GM18499 (cell line): Measurements from ENCODE around the gene ZFP36.
A peak's percentile ranks its signal among the peaks of the same experiment; 100 is the strongest.

Source experiments
- ATAC-seq: cut with Tn5 transposase; IDR thresholded peaks from one replicate; pipeline ENCODE4 v1.9.1; 2021; ENCODE audit warnings: moderate number of reproducible peaks; ENCODE audit not compliant: insufficient read depth, unreplicated experiment

ZFP36 gene

DNA sequence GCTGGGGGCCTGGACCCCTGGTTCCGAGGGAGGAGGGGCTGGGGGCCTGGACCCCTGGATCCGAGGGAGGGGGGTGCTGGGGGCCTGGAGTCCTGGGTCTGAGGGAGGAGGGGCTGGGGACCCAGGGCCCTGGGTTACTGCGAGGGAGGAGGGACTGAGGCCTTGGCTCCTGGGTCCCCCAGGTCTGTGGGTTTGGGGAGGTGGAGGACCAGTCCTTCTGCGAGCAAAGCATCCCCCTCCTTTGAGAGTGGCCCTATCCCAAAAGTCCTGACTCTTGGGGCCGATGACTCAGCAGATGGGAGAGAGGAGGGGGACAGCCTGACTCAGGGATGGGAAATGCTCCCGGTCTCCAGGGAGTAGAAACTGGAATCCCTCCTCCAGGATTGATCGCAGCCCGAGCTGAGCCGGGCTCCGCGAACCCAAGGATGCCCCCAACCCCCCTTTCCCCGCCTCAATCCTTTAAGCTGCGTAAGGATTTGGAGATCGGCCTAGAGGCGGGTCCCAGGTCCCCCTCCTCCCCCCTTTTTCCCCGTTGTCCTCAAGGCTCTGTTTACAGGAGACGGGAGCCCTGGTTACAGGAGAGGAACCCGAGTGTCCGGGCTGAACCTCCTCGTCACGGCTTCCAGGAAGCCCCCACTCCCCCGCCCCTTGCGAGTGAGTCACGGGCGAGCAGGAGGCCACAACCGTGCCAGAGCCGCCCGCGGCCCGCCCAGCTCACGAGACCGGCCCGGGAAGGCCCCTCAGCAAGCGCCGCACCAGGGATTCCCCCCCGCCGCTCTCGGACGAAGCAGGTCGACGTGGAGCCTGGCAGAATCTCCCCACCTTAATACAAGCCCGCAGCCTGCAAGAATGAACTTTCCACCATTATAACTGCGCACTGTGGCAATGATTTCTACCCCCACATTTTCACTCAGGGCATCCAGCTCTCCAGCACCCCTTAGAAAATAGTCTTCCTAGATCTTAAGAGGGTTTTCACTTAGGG, 3.0 kb upstream of the ZFP36 start:
- no peak for ATAC-seq

DNA sequence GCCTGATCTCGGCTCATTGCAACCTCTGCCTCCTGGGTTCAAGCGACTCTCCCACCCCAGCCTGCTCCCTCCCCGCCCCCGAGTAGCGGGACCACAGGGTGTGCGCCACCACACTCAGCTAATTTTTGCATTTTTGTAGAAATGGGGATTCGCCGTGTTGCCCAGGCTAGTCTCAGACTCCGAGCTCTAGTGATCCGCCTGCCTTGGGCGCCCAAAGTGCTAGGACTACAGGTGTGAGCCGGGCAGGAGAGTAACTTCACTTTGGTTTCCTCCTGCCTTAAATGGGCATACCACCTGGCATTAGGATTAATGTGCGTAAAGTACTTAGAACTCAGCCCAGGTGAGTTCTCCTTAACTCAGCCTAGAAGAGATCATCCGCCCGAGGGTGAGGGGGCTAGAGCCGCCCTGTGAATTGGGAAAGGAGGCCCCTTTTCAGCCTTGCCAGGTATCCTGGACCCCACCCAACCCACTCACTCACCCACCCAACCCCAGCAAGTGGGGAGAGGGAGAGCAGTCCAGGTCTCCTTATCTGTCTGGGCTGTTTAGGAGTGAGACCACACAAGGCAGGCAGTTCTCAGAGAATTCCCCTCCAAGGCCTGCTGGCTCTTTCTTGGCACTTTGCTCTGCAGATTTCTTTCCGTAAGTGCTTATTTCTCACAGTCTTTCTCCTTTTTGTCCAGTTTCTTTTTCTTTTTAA, 1.2 kb upstream of the ZFP36 start:
- ATAC-seq = no peak

DNA sequence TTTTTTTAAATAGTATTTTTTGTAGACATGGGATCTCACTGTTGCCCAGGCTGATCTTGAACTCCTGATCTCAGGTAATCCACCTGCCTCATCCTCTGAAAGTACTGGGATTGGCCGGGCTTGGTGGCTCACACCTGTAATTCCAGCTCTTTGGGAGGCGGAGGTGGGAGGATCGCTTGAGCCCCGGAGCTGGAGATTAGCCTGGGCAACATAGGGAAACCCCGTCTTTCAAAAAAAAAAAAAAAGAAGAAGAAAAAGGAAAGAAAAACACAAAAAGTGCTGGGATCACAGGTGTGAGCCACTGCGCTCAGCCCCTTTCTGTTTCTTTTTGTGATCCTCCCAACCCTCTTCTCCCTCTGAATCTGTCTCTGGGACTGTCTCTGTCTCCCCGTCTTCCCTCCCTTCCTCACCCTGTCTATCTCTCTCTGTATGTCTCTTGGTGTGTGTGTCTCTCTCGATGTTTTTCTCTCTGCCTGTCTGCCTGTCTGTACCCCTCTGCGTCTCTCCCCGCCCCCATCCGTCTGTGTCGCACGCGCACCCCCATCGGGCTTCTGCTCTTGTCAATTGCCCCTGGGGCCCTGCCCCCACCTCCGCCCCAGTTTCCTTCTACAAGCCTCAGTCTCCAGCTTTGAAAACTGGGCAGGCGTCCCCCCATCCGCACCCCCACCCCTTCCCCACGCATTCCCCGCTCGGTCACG, 540 bp upstream of the ZFP36 start:
- ATAC-seq = no peak

DNA sequence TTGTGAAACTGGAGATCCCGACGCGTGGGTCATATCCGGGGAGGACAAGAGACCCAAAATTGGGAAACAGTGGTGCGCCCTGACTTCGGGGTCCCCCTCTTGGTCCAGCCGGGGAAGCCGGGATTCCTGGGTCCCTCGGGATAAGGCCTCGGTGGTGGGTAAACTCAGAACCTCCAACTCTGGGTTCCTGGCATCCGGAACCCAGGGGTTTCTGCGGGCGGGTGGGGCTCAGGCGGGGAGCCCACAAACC, 688 bp downstream of the ZFP36 start:
- no peak for ATAC-seq

DNA sequence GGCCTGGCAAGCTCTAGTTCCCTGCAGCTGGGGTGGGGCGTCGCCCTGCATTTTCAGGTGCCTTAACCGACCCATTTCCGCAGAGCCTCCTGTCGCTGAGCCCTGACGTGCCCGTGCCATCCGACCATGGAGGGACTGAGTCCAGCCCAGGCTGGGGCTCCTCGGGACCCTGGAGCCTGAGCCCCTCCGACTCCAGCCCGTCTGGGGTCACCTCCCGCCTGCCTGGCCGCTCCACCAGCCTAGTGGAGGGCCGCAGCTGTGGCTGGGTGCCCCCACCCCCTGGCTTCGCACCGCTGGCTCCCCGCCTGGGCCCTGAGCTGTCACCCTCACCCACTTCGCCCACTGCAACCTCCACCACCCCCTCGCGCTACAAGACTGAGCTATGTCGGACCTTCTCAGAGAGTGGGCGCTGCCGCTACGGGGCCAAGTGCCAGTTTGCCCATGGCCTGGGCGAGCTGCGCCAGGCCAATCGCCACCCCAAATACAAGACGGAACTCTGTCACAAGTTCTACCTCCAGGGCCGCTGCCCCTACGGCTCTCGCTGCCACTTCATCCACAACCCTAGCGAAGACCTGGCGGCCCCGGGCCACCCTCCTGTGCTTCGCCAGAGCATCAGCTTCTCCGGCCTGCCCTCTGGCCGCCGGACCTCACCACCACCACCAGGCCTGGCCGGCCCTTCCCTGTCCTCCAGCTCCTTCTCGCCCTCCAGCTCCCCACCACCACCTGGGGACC, 1.2 kb downstream of the ZFP36 start:
- ATAC-seq = no peak

DNA sequence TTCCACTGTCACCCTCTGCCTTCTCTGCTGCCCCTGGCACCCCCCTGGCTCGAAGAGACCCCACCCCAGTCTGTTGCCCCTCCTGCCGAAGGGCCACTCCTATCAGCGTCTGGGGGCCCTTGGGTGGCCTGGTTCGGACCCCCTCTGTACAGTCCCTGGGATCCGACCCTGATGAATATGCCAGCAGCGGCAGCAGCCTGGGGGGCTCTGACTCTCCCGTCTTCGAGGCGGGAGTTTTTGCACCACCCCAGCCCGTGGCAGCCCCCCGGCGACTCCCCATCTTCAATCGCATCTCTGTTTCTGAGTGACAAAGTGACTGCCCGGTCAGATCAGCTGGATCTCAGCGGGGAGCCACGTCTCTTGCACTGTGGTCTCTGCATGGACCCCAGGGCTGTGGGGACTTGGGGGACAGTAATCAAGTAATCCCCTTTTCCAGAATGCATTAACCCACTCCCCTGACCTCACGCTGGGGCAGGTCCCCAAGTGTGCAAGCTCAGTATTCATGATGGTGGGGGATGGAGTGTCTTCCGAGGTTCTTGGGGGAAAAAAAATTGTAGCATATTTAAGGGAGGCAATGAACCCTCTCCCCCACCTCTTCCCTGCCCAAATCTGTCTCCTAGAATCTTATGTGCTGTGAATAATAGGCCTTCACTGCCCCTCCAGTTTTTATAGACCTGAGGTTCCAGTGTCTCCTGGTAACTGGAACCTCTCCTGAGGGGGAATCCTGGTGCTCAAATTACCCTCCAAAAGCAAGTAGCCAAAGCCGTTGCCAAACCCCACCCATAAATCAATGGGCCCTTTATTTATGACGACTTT, 2.0 kb downstream of the ZFP36 start:
- no peak for ATAC-seq

DNA sequence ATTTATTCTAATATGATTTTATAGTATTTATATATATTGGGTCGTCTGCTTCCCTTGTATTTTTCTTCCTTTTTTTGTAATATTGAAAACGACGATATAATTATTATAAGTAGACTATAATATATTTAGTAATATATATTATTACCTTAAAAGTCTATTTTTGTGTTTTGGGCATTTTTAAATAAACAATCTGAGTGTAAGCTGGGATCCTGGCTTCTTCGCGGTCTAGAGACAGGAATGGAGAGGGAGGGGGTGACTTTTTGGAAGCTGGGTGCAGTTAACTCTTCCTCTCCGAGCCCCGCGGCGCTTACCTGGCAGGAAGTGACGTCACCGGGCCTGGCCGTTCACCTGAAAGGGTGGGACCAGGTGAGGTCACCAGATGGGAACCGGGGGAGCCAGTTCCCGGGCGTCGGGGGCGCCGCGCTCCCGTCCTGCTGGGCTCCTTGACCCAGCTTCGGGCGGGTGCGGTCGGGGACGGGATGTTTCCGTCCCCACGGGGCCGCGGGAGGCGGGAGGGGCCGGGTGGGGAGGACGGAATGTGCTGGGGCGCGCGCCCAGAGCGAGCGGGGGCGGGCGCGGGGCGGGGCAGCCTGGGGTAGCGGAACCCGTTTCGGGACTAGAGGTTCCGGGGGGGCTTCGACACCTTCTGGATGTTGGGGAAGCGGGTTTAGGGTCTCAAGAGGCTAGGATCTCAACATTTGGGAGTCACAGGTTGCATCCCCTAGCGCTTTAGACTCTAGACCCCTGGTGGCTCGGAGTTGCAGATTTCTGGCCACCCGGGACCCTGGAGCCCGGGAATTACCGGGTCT, 2.8 kb downstream of the ZFP36 start:
- ATAC-seq = no peak

DNA sequence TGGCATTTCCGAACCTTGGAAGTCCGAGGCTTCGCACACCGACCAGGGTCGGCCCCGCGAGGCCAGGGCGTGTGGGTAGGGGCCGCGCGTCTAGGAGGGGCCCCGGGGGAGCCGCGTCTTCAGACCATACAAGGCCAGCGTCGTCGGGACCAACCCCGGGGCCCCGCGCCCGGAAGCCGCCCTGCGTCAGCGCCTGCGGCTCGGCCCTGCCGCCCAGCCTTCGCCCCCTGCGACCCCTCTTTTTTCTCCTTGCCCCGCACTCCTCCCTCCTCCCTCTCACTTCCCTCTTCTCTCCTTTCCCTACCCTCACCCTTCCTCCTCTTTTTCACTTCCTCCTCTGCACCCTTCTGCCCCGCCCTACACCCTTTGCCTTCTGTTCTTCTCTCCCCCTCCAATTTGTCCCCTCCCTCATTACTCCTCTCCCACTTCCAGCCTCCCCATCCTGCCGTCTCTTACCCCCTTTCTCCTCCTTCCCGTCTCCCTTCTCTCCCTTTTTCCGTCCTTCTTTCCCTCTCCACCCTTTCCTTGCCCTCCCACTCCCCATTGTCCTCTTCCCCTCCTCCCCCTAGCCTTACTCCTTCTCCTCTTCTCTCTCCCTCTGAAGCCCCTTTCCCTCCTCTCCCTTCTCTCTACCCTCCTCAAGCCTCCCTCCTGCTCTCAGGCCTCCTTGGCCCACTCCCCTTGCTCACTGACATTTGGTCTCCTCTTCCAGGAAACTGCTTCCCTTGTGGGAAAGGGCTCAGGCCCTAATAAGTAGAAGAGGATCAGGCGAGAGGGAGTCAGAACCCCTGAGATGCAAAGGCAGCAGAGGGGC, 3.6 kb downstream of the ZFP36 start:
- ATAC-seq = no peak

DNA sequence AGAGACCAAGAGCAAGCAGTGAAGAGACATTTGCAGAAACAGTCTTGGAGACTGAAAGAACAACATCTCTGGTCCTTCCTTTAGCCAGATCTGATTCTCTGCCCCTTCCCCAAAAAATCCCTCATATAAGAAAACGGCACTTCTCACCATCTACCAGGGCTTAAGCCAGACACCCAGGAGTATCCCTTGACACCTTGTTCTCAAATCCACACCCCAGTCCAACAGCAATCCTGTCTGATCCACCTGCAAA, 4.1 kb downstream of the ZFP36 start:
- ATAC-seq = no peak

DNA sequence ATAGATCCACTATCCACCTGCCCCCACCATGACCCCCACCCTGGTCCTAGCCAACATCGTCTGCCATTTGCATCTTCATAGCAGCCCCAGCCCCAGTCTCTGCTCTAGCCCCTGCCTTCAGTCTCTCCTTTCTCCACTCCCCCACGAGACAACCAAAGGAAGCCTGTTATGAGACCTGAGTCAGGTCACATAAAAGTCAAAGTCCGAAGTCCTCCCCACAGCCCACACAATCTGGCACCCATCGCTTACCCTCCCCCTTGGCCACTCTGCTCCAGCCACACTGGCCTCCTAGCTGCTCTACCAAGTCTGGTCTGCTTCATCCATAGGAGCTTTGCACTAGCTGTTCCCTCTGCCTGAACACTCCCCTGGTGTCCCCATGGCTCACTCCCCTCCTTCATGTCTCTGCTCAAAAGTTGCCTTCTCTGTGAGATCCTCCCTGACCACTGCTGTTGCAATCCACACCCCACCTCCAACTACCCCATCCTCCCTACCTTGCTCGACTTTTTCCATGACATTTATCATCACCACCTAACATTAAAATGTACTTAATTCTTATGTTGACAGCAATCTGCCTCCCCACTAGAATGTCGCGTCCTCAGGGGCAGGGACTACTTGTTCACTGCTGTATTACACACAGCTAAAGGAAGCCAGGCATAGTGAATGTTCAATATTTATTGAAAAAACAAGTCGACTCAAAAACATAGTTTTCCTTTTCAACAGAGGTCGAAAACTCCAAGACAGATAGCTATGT, 4.6 kb downstream of the ZFP36 start:
- no peak for ATAC-seq

DNA sequence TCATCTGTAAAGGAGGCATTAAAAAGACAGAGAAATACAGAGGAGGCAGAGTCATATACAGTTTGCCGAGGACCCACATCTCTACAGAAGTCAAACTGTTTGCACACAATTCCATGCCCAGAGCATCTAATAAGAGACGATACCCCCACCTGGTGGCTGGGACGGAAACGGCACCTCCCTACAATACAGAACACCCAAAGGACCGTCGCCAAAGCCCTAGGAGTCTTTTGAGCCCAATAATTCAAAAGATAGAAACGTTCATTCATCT, 5.1 kb downstream of the ZFP36 start:
- ATAC-seq = peak; percentile 28

DNA sequence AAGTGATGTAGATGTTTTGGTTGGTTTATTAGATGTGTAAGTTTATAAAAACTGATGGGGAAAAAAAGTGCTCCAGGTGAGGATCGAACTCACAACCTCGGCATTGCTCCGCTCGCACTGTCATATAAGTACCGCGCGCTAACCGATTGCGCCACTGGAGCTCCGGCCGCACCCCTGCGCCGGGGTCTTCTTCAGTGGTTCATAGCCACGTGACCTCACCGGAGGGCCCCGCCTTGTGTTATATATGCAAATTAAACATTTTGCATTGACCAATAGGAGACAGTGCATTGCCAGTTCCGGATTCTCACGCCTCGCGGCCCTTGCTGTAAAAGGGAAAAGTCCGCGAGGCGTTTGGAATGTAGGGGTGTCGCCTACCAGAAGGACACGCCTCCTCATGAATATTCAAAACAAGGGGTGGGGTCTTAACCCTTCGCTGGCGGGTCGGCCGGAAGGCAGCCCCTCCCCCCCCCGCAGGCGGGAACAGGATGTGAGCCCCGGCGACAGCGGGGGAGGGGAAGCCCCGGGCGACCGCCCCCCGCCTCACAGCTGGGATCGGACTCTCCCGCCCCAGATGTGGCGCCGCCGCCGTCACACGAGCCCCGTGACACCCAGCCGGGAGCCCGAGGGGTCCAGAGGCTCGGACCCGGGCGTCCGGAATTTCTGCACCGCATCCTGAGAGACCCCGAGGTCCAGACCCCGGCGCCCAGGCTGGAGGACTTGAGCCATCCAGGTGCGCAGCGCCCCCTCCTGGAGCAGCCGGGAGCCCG, 5.6 kb downstream of the ZFP36 start, which contains the start of gene PLEKHG2:
Gene PLEKHG2, plus strand, starts transcription at position 570 of the 767 bp plus-strand sequence. CDS start 1,418 bp downstream, outside the sequence.
- ATAC-seq = peak; percentile 38

DNA sequence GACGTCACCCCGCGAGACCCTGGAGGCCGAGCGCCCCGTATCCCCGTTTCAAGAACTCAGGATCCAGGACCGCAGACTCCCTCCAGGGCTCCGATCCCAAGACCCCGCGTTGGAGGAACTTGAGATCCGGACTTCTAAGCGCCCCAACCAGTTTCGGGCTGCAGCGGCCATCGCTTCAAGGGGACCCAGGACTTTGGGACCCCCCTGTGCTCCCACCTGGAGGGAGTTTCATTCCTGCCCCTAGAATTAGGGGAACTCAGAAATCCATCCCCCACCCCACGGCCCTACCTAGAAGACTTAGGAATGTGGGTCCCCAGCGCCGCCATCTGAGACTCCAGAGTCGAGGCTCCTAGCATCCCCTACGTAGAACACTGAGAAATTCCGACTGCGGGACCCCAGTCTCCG, 6.2 kb downstream of the ZFP36 start:
- ATAC-seq = no peak

DNA sequence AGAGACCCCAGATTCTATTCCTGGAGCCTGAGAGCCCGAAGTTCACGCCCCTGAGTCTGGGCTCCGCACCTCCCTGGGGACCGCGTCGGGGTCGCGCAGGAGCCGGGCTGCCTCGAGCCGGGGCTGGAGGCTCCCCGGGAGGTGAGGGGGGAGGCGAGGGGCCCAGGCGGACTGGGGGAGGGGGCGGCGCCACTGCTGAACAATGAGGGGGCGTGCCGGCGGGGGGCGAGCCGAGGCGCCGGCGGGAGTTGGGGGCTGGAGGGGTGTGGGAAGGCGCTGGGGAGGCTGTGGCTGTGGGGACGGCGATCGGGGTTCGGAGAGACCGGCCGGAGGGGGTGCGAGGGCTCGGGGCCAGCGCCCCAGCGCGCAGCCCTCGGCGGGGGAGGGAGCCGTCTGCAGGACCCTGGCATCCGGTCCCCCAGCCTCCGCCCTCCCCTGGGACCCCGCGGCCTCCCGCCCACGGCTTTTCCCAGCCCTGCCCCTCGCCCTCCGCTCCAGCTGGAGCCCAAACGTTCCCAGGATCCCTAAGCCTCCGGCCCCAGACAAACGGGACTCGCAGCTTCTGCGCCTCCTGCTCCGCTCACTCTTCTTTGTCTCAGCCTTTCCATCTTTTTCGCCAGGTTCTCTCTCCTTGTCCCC, 6.7 kb downstream of the ZFP36 start:
- ATAC-seq = no peak

DNA sequence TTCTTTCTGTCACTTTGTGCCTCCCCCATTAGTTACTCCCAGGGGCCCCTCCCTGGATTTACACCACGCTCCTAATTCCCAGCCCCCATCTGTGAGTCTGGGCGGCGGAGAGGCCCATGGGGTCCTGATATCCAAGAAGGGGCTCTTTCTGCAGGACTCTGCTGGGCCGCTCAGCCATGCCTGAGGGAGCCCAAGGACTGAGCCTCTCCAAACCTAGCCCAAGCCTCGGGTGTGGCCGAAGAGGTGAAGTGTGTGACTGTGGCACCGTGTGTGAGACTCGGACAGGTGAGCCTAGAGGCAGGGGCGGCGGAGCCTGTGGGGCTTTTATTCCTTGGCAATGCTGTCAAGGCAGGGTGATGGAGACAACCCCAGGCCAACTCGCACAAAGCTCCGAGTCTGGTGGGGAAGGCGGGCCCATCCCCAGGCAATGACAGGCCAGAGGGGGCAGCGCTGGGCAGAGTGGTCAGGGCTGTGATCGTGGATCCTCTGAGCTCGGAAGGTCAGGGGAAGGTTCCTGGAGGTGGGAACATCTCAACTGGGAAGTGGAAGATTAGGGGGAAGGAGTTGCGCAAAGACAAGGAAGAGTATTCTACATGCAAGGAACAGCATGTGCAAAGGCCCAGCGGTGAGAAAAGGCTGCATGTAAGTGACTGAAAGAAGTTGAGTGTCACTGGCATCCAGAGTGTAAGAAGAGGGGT, 7.4 kb downstream of the ZFP36 start:
- ATAC-seq = no peak
